ENCODE measurements around the gene TIMM50.
"Not testable (repeated sequence)": the region's sequence is repeated elsewhere in the genome, so short reads cannot be mapped to it uniquely, and the experiment has no call there.

The TIMM50 gene

DNA sequence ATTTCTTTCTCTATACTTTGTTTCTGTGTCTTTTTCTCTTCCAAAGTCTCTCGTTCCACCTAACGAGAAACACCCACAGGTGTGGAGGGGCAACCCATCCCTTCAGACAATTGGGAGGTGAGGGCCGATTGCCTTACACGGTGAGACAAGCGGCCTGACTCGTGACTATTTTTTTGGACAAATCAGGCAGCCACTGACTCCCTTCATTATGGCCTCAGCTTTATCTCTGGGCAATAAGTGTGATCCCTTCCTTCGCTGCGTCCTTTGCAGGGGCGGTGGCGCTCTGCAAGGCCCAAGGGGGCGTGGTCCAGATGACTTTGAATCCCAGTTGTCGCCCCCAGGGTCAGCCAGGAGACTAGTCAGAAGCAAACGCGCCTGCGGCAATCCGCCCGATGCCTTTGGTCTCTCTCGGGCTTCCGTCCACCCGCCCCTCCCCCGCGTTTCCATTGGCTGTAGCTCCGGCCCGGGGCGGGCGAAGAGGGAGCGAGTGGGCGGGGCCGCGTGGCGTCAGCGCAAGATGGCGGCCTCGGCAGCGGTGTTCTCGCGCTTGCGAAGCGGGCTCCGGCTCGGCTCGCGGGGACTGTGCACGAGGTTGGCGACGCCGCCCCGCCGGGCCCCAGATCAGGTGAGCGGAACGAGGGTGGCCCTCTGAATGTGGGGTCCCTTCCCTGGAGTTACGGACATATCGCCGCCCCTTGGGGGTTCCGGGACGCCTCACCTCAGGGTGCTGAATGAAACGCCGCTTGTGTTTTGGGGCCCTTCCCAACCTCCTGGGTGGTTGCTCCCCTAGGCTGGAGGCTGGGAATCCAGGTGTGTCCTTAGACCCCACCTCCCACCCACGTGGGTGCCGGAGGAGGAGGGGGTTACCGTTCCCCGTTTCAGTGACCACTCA lies at the start of gene TIMM50:
Gene TIMM50 (plus strand): TSS at position 502 of the 892 bp plus-strand sequence. CDS start 16 bp downstream, at position 518.
- DNase-seq (ENCODE audit: low read depth) = peak; percentile 46

DNA sequence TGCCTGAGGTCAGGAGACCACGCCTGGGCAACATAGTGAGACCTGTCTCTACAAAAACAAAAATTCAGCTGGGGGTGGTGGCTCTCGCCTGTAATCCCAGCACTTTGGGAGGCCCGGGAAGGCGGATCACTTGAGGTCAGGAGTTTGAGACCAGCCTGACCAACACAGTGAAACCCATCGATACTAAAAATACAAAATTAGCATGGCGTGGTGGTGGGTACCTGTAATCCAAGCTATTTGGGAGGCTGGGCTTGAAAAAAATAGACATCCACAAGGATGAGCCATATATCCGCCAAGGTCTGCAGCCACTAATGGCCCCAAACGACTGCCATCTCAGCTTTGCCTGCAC lies 48.0 kb upstream of the TIMM50 start:
- DNase-seq (ENCODE audit: low read depth) = no peak

DNA sequence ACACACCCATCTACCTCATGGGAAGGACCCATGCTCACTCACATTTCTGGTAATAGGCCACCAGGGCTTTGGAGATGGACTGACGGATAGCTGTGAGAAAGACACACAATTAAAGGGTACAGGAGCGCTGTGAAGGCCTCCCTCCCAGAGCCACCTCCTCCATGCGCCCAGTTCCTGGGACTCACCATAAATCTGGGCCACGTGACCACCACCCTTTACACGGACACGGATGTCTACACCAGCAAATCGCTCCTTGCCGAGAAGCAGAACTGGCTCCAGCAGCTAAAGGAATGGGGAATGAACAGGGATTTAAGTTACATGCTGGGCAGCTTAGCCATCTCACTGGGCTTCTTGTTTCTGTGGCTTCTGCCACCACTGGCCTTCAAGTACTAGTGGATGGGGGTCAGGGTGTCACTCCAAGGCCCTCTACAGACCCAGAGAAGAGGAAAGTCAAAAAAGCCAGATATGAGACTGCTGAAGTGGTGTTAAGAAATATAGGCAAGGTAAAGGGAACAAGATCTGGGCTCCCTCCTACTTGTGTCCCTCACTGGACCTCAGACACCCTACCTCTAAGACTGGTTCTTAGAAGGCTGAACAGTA lies 47.1 kb upstream of the TIMM50 start:
- DNase-seq (ENCODE audit: low read depth) = no peak

DNA sequence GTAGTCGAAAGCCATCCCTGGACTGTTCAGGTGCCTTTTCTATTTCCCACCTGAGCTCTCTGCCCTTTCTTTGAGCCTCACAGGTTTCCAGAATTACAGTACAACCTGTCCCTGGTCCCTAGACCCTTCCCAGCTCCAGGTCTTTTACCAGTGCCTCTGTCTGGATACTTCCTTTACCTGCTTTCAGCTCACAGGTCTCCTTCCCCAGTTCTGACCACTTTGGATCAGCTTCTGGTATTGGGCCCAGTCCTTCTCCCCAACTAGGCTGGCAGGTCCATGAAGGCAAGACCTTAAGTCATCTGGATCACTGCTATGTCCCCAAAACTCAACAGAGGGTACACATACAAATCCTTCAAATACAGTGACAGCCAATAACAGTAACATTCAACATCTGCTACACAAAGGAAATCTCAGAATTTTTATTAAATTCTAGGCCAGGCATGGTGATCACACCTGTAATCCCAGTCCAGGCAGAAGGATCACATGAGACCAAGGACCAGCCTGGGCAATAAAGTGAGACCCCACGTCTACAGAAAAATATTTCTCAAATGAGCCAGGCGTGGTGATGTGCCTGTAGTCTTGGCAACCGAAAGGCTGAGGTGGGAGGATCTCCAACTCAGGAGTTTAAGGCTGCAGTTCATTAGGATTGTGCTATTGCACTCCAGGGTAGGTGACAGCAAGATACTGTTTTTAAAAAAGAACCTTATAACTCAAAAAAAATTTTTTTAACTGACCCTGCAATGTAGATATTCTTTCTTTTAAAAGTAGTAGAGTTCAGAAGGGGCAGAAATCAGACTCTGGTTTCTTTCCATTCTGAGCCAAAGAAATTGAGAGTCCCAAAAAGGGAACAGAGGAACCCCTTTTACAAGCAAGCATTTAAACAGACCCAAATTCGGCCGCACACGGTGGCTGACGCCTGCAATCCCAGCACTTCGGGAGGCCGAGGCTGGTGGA lies 46.2 kb upstream of the TIMM50 start:
- no peak for DNase-seq (ENCODE audit: low read depth)

DNA sequence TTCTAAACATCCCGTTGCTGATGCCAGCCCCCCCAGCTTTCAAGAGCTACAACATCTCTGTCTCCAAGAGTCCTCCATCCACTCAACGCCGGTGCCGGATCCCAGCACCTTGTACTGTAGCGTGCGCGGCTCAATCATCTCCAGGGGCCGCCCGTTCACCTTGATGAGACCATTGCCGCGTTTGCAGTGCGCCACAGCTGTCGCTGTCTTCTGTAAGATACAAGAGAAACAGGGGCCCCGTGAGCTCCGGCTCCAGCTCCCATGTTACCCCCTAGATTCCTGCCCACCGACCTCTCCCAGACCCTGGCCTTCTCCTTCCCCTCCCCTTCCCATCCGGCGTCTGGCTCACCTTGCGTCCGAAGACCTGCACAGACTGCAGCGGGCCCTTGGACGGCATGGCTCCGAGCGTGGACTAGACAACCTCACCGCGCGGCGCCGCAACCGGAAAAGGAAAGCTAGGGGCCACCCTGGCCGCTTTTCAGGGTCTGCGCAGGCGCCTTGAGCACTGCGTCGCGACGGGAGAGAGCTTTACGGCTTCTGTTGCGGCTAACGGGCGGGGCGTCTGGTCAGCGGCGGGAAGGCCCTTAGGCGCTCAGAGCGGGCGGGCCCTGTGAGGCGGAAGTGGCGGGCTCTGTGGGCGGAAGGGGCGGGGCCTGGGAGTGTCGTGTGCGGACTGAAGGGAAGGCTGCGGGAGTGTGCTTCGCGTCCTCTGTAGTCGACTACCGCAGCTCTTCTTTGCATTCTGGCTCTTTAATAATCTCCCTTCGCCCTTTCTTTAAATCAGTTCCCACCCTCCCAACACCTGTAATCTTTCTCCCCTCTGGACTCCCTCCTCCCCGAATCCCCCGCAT lies 44.9 kb upstream of the TIMM50 start, which contains the start of gene RPS16:
Gene RPS16 (minus strand): TSS at position 451 of the 851 bp plus-strand sequence. CDS start 54 bp downstream, at position 397.
- peak; percentile 79 for DNase-seq (ENCODE audit: low read depth)

DNA sequence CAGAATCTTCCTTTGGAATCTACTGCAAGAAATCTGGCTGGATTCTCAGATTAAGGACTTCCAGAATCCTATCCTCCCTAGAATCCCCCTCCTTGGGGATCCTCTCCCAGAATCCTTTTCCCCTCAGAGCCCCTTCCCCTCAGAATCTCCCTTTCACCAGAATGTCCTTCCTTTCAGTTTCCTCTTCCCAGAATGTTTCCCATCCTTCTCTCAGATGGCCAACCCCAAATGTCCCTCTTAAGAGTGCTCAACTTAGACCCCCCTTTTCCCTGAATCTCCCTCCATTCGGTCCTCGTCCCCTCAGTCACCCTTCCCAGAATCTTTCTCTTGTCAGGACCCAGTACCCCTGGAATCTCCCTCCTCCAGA lies 44.3 kb upstream of the TIMM50 start:
- DNase-seq (ENCODE audit: low read depth) = no peak

DNA sequence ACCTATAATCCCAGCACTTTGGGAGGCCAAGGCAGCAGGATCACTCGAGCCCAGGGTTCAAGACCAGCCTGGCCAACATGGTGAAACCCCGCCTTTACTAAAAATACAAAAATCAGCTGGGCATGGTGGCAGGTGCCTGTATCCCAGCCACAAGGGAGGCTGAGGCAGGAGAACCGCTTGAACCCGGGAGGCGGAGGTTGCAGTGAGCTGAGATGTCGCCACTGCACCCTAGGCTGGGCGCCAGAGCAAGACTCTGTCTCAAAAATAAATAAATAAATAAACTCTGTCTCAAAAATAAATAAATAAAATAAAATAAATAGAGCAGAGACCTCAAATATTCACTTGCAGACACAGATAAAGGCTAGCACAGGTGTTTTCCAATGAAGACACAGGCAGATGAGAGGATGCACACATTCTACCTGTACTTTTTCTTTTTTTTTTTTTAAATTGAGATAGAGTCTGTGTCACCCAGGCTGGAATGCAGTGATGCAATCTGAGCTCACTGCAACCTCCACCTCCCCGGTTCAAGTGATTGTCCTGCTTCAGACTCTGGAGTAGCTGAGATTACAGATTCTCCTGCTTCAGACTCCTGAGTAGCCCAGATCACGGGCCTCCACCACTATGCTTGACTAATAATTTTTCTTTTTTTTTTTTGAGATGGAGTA lies 42.2 kb upstream of the TIMM50 start:
- no peak for DNase-seq (ENCODE audit: low read depth)

DNA sequence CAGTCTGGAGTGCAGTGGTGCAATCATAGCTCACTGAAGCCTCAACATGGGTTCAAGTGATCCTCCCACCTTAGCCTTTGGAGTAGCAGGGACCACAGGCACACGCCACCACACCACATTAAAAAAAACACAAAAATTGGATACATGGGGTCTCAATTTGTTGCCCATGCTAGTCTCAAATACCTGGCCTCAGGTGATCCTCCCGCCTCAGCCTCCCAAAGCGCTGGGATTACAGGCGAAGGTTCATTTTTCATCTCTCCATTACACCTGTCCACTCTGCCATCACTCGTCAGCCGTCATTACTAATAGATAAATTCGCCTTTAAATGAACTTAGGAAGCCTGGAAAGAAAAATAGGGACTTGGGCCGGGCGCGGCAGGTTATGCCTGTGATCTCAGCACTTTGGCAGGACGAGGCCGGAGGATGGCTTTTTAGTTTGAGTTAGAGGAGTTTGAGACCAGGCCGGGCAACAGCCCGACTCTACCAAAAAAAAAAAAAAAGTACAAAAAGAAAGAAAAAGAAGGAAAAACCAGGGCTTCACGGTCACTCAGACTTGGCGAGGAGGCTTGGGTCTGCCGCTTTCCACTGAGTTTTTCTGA lies 35.9 kb upstream of the TIMM50 start:
- DNase-seq (ENCODE audit: low read depth) = no peak

DNA sequence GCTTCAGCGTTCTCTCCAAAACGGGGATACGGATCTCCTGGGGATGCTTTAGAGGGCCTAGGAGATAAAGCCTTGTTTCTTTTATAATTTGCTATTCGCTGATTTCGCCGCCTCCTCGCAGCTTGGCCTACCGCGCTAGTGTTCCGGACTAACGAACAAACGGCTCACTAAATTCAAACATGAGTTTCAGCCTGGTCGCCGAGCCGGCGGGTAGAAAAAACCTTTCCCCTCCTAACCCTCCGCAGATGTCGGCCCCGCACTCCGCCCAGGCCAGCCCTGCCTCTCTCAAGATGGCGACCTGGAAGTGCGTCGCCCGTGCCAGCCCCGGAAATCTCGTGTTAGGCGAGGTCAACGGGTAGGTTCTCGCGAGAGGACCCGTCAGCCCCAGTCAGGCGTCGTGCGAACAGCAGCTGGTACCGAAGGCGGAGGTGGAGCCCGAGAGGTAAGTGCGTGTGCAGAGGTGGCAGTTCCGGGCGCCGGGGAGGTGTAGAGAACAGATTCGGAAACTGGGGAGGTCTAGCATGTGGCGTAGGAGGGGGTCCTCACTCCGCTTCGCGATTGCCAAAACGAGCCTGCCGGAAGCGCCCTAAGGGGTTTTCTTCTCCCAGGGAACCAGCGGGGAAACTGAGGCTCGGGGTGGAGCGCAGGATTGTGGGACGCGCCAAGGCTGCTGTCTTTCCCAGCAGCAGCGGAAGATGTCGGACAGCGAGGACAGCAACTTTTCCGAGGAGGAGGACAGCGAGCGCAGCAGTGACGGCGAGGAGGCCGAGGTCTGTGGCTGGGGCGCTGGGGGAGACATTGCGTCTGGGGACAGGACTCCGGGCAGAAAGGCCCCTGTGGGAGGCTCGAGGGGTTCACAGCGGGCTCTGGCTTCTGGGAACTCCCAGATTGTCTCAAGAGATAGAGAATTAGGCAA lies 35.2 kb upstream of the TIMM50 start, which contains the start of gene SUPT5H:
Gene SUPT5H (plus strand): TSS at position 387 of the 916 bp plus-strand sequence. CDS start 309 bp downstream, at position 696.
- peak; percentile 84 for DNase-seq (ENCODE audit: low read depth)

DNA sequence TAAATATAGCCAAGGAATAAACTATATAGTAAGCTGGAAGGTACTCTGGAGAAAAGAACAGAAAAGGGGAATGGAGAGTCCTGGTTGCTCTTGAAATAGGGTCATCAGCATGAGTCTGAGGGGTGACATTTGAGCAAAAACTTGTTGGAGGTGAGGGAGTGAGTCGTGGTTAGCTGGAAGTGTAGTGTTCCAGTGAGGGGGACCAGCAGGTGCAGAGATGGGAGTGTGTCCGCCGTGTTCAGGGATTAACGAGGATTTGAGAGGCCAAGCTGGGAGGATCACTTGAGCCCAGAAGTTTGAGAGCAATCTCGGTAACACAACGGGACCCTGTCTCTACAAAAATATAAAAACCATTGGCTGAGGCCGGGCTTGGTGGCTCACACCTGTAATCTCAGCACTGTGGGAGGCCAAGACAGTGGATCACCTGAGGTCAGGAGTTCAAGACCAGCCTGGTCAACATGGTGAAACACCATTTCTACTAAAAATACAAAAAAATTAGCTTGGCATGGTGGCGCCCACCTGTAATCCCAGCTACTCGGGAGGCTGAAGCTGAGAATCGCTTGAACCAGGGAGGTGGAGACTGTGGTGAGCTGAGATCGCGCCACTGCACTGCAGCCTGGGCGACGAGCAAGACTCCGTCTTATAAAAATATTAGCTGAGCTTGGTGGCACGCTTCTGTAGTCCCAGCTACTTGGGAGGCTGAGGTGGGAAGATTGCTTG lies 34.1 kb upstream of the TIMM50 start:
- DNase-seq (ENCODE audit: low read depth) = no peak

DNA sequence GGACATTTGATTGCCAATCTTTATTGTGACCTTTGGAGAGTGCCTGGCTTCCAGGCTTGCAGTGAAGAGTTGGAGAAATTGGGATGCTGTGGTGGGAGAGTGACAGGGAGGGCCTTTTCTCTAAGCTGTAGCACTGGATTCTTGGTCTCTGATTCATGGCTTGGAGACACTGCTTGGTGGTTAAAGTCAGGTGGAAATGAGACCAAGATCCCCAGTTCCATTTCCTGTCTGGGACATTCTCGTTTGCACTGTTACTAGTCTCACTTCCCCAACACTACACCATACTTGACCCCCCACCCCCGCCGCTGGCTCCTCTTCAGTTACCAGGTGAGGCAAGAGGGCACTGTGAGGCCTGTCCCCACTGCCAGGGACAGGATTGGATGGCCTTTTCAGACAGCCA lies 32.4 kb upstream of the TIMM50 start:
- no peak for DNase-seq (ENCODE audit: low read depth)

DNA sequence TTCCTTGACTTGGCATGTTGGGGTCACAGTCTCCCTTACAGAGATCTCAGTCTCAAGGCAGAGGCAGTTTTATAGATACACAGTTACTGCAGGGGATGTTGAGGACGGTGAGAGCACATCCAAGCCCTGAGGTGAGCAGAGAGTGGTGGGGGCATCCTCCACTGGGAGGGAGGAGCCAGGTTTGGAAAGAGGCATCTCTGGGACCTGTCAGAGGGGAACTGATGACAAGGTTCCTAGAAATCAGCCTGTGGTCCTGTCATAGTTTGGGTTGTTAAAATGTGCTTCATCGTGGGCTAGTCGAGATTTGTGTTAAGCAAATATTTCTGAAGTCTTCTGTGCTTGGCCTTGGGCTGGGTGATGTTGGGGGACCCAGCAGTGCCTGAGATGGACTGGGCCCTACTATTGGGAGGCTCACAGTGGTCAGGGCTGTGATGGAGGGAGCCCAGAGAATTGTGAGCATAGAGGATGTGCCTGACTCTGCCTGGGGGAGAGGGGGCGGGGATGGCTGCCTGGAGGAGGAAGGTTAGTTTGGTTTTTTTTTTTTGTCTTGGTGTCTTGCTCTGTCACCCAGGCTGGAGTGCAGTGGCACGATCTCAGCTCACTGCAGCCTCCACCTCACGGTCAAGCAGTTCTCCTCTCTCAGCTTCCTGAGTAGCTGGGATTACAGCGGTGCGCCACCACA lies 31.4 kb upstream of the TIMM50 start:
- no peak for DNase-seq (ENCODE audit: low read depth)

DNA sequence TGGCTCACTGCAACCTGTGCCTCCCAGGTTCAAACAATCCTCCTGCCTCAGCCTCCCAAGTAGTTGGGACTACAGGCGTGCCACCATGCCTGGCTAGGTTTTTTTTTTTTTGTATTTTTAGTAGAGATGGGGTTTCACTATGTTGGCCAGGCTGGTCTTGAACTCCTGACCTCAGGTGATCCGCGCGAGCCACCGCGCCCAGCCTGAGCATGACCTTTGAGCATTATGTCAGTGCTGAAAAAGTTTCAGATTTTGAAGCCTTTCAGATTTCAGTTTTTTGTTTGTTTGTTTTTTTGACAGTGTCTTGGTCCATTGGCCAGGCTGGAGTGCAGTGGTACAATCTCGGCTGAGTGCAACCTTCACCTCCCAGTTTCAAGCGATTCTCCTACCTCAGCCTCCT lies 29.4 kb upstream of the TIMM50 start:
- not testable (repeated sequence) for DNase-seq (ENCODE audit: low read depth)

DNA sequence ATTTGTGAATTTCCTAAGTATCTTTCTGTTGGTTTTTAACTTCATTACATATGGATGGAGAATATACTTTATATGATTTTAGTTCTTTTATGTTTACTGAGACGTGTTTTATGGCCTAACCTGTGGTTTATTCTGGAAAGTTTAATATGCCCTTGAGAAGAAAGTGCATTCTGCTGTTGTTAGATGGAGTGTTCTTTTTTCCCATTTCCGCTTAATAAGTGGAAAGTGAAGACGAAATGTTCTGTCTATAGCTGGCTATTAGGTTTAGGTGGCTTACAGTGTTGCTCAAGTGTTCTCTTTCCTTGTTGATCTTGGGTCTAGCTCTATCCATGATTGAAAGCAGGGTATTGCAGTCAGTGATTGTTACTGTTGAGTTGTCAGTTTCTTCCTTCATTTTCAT lies 17.2 kb upstream of the TIMM50 start:
- DNase-seq (ENCODE audit: low read depth) = no peak

DNA sequence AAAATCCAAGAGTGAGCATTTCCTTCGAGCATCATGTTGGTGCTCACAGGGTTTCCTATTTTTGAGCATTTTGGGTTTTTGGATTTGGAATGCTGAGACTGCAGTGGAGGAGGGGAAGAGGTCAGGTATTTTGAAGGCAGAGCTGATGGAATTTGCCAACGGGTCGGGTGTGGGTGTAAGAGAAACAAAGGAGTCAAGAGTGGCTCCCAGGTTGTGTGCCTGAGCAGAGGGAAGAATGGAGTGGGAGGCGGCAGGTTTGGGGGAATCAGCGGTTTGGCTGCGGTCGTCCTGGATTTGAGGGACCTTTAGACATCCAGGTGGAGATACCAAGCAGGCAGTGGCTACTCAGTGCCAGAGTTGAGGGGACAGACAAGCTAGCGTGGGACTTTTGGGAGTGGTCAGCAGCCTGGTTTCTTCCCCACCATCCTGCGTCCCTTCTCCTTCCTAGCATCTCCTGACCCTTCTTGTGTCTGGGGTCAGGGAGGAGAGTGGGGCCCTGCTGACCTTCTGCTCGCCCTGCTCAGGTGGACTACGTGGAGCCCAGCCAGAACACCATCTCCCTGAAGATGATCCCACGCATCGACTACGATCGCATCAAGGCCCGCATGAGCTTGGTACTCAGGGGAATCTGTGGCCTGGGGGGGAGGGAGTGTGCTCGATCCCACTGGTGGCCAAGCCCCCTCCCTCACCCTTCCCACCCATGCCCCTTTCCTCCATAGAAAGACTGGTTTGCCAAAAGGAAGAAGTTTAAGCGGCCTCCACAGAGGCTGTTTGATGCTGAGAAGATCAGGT lies 14.5 kb upstream of the TIMM50 start:
- DNase-seq (ENCODE audit: low read depth) = no peak

DNA sequence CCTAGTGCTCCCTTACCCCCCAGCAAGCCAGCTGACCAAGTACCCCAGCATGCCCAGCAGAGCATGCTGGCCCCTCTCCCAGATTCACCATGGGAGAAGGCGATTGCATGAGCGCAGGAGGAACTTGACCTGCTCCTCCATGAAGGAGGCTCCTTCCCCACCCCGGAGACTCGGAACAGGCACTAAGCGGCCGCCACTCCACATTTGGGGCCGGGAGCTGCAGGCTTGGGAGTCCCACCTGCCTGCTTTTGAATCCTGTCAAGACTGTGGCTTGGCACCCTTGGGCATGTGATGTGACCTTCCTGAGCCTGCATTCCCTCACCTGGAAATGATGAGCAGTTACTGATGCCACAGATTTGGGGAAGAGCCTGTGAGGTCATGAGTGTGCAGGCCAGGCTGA lies 12.7 kb upstream of the TIMM50 start:
- DNase-seq (ENCODE audit: low read depth) = no peak

DNA sequence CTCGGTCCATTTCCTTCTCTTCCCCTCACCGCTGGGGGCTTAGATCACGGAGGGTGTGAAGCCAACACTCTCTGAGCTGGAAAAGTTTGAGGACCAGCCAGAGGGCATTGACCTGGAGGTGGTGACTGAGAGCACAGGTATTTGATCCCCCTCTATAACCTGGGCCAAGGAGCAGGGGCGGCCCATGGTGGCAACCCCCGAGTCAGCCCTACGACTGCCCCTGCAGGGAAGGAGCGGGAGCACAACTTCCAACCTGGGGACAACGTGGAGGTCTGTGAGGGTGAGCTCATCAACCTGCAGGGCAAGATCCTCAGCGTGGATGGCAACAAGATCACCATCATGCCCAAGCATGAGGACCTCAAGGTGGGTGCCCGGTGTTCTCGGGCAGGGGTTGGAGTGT lies 11.6 kb upstream of the TIMM50 start:
- DNase-seq (ENCODE audit: low read depth) = no peak
